Right lung (tissue), 5 donors: Measurements from ENCODE around the gene STC2. TPM values are rescaled to one million over a fixed set of nuclear protein-coding genes. Genes with fewer than 3 reads are reported as not detected.

Source experiments
- DNase-seq, 2 donors: peaks; one replicate each; pipeline ENCODE4 v3.0.0-alpha.2; 2013
- polyA plus RNA-seq, 5 donors: library from polyadenylated mRNA; unstranded; fragments of 120-200 nt; gene quantifications; one replicate each; pipeline versions ENCODE4 v1.2.1 to v1.2.3, GENCODE V29; 2013; ENCODE audit warnings: inconsistent platforms in 1 of 5, low replicate concordance in 1 of 5; ENCODE audit not compliant: insufficient read length in 5 of 5, insufficient read depth in 1 of 5

Gene STC2
- polyA plus RNA-seq, 5 donors, result 3.1 to 7.0 (median 5.0) TPM

DNA sequence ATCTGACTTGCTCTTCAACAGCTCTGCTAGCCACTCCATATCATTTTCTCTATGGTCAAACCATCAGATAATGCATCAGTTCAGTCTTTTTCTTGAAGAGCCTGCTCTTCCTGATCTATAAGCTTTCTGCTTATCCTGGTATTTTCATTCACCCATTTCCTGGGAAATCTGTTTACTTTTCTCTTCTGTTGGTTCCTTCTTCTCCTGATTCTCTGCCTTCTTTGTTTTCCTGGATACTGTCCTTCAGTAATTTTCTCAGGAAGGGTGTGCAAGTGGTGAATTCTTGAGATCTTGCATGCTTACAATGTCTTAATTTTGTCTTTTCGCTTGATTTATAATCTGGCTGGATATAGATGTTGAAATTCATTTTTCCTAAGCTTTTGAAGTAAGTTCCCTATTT, 53.4 kb downstream of the STC2 start:
- DNase-seq, result no peak

DNA sequence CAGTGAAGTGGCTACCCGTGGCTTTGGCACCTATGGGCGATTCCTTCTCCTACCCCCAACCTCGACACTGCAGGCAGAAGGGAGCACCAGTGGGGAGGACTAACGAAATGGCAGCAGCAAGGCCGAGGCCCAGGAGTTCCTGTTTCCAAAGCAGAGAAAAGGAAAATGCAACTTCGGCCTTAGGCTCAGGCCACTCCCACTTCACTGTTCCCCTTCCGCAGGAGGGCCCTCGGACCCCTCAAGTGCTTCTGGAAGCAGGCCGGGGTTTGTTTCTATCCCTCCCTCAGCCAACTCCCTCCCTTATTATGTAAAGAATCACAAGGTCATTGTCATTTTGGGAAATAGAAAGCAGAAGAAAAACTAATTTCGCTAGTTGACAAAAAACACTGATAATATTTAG, 56.8 kb downstream of the STC2 start:
- DNase-seq, result no peak

DNA sequence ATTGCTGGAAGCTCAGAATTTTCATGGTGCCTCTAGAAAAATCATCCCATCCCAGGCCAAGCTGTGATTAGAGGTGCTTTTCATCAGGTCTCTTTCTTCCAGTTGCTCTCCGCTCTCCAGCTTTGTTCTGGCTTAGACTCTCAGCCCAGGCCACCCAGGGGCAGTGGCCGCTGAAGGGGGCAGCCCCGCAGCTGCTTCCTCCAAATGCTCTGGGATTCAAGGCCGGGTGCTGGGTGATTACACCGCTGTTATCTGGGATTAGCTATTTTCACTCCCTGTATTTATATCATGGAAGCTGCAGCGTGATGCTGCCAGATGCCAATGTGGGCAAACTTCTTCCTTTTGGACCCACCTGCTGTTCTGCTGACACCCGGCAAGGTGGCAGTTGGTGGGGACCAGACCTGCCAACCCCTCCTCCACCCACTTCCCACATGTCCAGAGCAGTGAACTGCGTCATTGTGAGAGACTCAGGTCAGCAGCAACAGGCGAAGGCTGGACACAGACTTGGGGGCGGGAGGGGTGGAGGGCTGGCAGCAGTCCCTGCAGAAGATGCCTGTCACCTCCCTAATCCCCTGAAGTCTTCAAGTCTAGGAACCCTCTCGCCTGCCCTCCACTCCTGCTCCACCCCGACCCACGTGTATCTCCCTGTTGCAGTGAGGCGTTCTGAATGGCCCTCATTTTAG, 59.3 kb downstream of the STC2 start:
- DNase-seq, result no peak

DNA sequence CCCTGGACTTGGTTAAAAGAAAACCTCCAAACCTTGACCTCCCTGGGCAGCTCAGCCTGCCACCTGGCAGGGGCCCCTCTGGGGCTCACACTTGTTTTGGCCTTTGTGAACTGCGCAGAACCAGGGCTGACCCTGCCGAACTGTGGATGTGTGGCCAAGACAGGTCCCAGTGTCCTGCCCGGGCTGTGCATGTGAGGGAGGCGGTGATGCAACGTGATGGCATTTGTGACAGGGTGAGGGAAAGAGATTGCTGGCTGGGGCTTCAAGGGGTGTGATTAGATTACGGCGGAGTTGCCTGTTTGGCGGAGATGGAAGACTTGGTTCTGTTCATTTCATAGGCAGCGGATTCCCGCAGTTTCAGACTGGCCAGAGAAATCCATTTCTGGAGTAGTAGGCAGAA, 62.8 kb downstream of the STC2 start:
- no peak for DNase-seq

Other genes starting within 250 kb of the STC2 start
- 10 to 100 TPM; 11.5 to 16.1 (median 14.6) TPM for gene BNIP1, start 183.9 kb downstream of the STC2 start, polyA plus RNA-seq
- gene NKX2-5, start 93.2 kb downstream of the STC2 start, polyA plus RNA-seq, result not detected